ENCODE measurements around the gene DAAM1. TPM values are rescaled to one million over a fixed set of nuclear protein-coding genes. Genes with fewer than 3 reads are reported as not detected.

DAAM1 gene
- total and polyA plus RNA-seq, 7 donors = 5.7 to 37.1 (median 8.9) TPM

DNA sequence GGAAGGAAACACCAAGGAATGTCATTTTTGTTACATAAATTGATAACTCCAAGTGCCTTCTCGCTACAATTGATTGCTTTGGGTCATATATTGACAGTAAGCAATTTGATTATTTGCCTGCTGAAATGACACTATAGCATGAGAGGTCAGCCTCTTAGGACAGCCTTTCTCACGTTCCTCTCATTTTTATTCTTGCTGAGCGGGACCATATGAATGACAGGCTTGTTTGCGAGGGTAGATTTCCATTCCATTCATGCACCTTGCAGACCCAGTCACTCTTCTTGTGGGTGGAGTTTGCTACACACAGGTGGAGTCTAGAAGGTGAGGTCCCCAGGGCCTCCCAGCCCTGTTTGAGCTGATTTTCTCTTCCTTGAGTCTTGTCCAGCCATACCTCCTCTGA, 27.3 kb downstream of the DAAM1 start:
- Histone ChIP-seq H3K36me3 (ENCODE audit: insufficient read depth in 1 of 2, low read depth in 1 of 2) (no peaks in the 10 kb centered on the region), H3K4me1 (peaks cover 46% of the 10 kb centered on the region), H3K27ac (peak overlapping the region; percentile 56), H3K9me3 (no peaks in the 10 kb centered on the region), H3K4me3 (no peak overlapping the region), H3K27me3 (ENCODE audit: insufficient read depth in 3 of 3, low read length in 2 of 3) (no peaks in the 10 kb centered on the region)
- TF ChIP-seq, protein P1, sequence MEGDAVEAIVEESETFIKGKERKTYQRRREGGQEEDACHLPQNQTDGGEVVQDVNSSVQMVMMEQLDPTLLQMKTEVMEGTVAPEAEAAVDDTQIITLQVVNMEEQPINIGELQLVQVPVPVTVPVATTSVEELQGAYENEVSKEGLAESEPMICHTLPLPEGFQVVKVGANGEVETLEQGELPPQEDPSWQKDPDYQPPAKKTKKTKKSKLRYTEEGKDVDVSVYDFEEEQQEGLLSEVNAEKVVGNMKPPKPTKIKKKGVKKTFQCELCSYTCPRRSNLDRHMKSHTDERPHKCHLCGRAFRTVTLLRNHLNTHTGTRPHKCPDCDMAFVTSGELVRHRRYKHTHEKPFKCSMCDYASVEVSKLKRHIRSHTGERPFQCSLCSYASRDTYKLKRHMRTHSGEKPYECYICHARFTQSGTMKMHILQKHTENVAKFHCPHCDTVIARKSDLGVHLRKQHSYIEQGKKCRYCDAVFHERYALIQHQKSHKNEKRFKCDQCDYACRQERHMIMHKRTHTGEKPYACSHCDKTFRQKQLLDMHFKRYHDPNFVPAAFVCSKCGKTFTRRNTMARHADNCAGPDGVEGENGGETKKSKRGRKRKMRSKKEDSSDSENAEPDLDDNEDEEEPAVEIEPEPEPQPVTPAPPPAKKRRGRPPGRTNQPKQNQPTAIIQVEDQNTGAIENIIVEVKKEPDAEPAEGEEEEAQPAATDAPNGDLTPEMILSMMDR (IDR thresholded peaks at IDR 0.05) = no peak
- intact Hi-C loops (cut with DNase I) = no loop called here
- WGBS, 3 donors = 76 to 82% (median 77%) methylated on average over 4 of the region's 4 CpGs
- ATAC-seq = no peak
- no peak for DNase-seq

DNA sequence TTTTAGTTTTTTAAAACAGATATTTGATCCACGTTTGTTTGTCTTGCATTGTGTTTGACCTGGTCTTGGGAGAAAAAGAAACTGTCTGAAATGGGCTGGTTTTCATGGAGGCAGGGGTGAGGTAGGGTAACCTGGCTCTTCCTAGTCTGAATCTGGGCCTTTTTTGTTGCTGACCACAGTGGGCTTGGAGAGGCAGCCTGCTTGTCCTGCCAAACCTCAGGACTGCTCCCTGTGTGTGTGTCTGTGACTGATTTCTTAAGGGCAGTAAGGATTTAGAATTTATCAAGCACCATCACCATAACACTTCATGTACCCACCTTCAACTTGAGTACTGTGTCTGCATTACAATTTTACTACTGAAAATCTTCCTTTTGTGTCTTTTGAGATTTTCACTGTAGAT, 28.5 kb downstream of the DAAM1 start:
- no peak overlapping the region for H3K27ac ChIP-seq
- 70 to 82% (median 79%) methylated on average over 1 of the region's 1 CpG for WGBS, 3 donors
- intact Hi-C loops (cut with DNase I) = no loop called here

DNA sequence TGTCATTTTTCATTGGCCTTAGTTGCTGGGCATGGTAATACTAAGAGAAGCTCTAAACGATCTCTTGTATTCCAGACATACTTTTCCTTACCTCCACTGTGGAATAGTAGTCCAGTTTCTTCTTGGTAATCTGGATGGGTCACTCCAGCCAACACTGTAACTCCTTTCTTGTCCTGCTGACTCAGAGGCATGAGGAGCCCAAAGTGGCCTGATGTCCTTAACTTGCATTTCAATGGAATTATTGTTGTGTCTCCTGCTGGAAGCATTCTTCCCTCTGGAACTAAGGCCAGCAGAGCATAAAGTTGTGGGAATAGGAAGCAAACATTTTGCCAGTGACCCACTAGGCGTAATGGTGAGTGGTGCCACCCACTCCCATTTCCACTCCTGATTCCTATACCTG, 33.1 kb downstream of the DAAM1 start:
- H3K27me3 ChIP-seq (ENCODE audit: insufficient read depth in 3 of 3, low read length in 2 of 3) = no peaks in the 10 kb centered on the region
- intact Hi-C loops (cut with DNase I) = no loop called here
- DNase-seq (no peak), ATAC-seq (no peak)
- TF ChIP-seq, protein P1 (IDR thresholded peaks at IDR 0.05) = no peak
- no peak overlapping the region for H3K27ac ChIP-seq
- no peaks in the 10 kb centered on the region for H3K9me3 ChIP-seq
- H3K4me3 ChIP-seq = no peak overlapping the region
- 65 to 82% (median 70%) methylated on average over 2 of the region's 2 CpGs for WGBS, 3 donors
- no peaks in the 10 kb centered on the region for H3K36me3 ChIP-seq (ENCODE audit: insufficient read depth in 1 of 2, low read depth in 1 of 2)
- peaks cover 6% of the 10 kb centered on the region for H3K4me1 ChIP-seq

More for the DNA sequence above, 28.5 kb downstream of the DAAM1 start:
- no peaks in the 10 kb centered on the region for H3K9me3 ChIP-seq
- ATAC-seq = no peak
- TF ChIP-seq, protein P1 (IDR thresholded peaks at IDR 0.05) = no peak
- no peaks in the 10 kb centered on the region for H3K36me3 ChIP-seq (ENCODE audit: insufficient read depth in 1 of 2, low read depth in 1 of 2)
- H3K27me3 ChIP-seq (ENCODE audit: insufficient read depth in 3 of 3, low read length in 2 of 3) = no peaks in the 10 kb centered on the region
- H3K4me3 ChIP-seq = no peak overlapping the region
- DNase-seq = no peak
- H3K4me1 ChIP-seq = peaks cover 44% of the 10 kb centered on the region

DNA sequence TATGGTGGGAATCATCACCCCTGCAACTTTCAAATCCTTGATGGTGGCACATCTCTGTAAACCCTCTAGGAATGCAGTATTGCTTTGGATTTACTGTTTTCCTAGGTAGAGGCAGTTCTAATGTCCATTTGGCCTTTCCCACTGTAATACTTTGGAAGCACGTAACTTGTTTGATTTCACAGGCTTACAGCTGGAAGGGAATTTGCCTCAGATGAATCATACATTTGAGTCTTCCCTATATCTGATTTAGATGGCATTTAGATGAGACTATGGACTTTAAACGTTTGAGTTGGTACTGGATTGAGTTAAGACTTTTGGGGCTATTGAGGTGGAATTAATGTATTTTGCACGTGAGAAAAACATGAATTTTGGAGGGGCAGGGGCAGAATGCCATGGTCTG, 35.9 kb downstream of the DAAM1 start:
- TF ChIP-seq, protein P1 (IDR thresholded peaks at IDR 0.05) = no peak
- H3K4me3 ChIP-seq = no peak overlapping the region
- peaks cover 12% of the 10 kb centered on the region for H3K4me1 ChIP-seq
- intact Hi-C loops (cut with DNase I) = no loop called here
- WGBS, 3 donors = 78 to 84% (median 80%) methylated on average over 3 of the region's 3 CpGs
- H3K27ac ChIP-seq = no peak overlapping the region
- H3K9me3 ChIP-seq = no peaks in the 10 kb centered on the region
- H3K36me3 ChIP-seq (ENCODE audit: insufficient read depth in 1 of 2, low read depth in 1 of 2) = no peaks in the 10 kb centered on the region
- ATAC-seq (no peak), DNase-seq (no peak)
- H3K27me3 ChIP-seq (ENCODE audit: insufficient read depth in 3 of 3, low read length in 2 of 3) = no peaks in the 10 kb centered on the region

DNA sequence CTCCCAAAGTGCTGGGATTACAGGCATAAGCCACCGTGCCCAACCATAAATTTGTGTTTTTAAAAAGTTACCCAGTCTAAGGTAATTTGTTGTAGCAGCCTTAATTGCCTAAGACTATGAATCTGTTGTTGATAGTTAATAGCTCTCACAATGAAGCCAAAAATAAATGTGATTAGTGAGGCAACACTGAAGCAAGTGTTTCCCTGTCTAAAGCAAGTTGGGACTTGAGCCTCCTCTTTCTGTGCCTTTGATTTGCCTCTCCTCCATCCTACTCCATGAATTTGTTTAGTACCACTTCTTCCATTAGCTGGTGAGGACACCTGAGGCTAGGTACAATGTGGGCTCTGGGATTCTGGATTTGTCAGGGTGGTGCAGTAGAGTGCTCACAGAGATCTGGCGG, 36.8 kb downstream of the DAAM1 start:
- no peak overlapping the region for H3K27ac ChIP-seq
- H3K4me3 ChIP-seq = no peak overlapping the region
- ATAC-seq (no peak), DNase-seq (no peak)
- H3K36me3 ChIP-seq (ENCODE audit: insufficient read depth in 1 of 2, low read depth in 1 of 2) = no peaks in the 10 kb centered on the region
- no peaks in the 10 kb centered on the region for H3K9me3 ChIP-seq
- no peaks in the 10 kb centered on the region for H3K27me3 ChIP-seq (ENCODE audit: insufficient read depth in 3 of 3, low read length in 2 of 3)
- peaks cover 12% of the 10 kb centered on the region for H3K4me1 ChIP-seq
- TF ChIP-seq, protein P1 (IDR thresholded peaks at IDR 0.05) = no peak
- intact Hi-C loops (cut with DNase I) = no loop called here
- WGBS, 3 donors = 78 to 90% (median 83%) methylated on average over 2 of the region's 2 CpGs
